PC-3 (cell line): ENCODE results near the gene IL19. TPM values are rescaled to one million over a fixed set of nuclear protein-coding genes. Genes with fewer than 3 reads are reported as not detected.
A peak's percentile ranks its signal among the peaks of the same experiment; 100 is the strongest.

ENCODE experiments used
- ATAC-seq: fragments of 200-7000 bp; cut with Tn5 transposase; 2 replicates; pipeline ENCODE4 v1.9.1; 2020; ENCODE audit warnings: mild to moderate bottlenecking, moderate library complexity
- BruUV-seq: library from RNA; stranded (reverse); fragments of 400-500 nt; replicated peaks from 2 replicates; lab custom pipeline; 2021; lab: Mats Ljungman, UMichigan
- CTCF ChIA-PET: fragments of 300-600 bp; sonication (Branson Sonifier 250); formaldehyde crosslinking; loops from one replicate; lab custom pipeline; 2022; ENCODE audit warnings: antibody characterized with exemption; lab: Charles Lee
- POLR2A ChIA-PET: fragments of 300-600 bp; sonication (Branson Sonifier 250); formaldehyde crosslinking; loops from one replicate; lab custom pipeline; 2022; ENCODE audit warnings: antibody characterized with exemption; ENCODE audit not compliant: unreplicated experiment; lab: Charles Lee
- DNase-seq: peaks from one replicate; pipeline ENCODE4 v3.0.0-alpha.2; 2015
- H2AFZ ChIP-seq: fragments of 300-600 bp; sonication (generic); 2 replicates; pipeline ENCODE4 v1.6.0; 2016; ENCODE audit warnings: antibody characterized with exemption, low read length
- H3F3A ChIP-seq: fragments of 300-600 bp; sonication (generic); one replicate; pipeline ENCODE4 v1.6.0; 2017; ENCODE audit warnings: antibody characterized with exemption, low read length, control low read depth, mild to moderate bottlenecking; ENCODE audit not compliant: unreplicated experiment
- H3K27ac ChIP-seq: fragments of 300-600 bp; sonication (generic); 2 replicates; pipeline ENCODE4 v1.5.1; 2016; ENCODE audit warnings: mild to moderate bottlenecking, low read length
- H3K27me3 ChIP-seq: fragments of 300-600 bp; sonication (generic); 2 replicates; pipeline ENCODE4 v1.6.1; 2016; ENCODE audit warnings: low read length, mixed read lengths
- H3K36me3 ChIP-seq: fragments of 300-600 bp; sonication (generic); 2 replicates; pipeline ENCODE4 v1.6.1; 2016; ENCODE audit warnings: low read depth, mixed run types, low read length, mixed read lengths
- H3K4me1 ChIP-seq: fragments of 300-600 bp; sonication (generic); 2 replicates; pipeline ENCODE4 v1.5.1; 2016; ENCODE audit warnings: low read length; ENCODE audit not compliant: insufficient read depth
- H3K4me2 ChIP-seq: fragments of 300-600 bp; sonication (generic); 2 replicates; pipeline ENCODE4 v1.6.0; 2016; ENCODE audit warnings: low read length
- H3K4me3 ChIP-seq: fragments of 300-600 bp; sonication (generic); 2 replicates; pipeline ENCODE4 v1.5.1; 2016; ENCODE audit warnings: mild to moderate bottlenecking, low read length, mixed read lengths
- H3K79me2 ChIP-seq: fragments of 300-600 bp; sonication (generic); 2 replicates; pipeline ENCODE4 v1.6.1; 2017; ENCODE audit warnings: low read length, mixed read lengths
- H3K9ac ChIP-seq: fragments of 300-600 bp; sonication (generic); 2 replicates; pipeline ENCODE4 v1.6.0; 2016; ENCODE audit warnings: mild to moderate bottlenecking, low read length
- H3K9me2 ChIP-seq: fragments of 300-600 bp; sonication (generic); replicated peaks from 2 replicates; pipeline ENCODE4 v1.6.1; 2016; ENCODE audit warnings: mixed run types, low read length, mixed read lengths
- H3K9me3 ChIP-seq: fragments of 300-600 bp; sonication (generic); 2 replicates; pipeline ENCODE4 v1.6.1; 2016; ENCODE audit warnings: low read length, mixed read lengths
- H4K20me1 ChIP-seq: fragments of 300-600 bp; sonication (generic); 2 replicates; pipeline ENCODE4 v1.6.1; 2016; ENCODE audit warnings: low read length, mixed read lengths
- CTCF ChIP-seq: fragments of 300-600 bp; sonication (generic); conservative IDR thresholded peaks from 2 replicates; pipeline ENCODE4 v1.5.1; 2017; ENCODE audit warnings: antibody characterized with exemption, low read depth, mild to moderate bottlenecking, low read length
- EZH2 ChIP-seq: fragments of 300-600 bp; sonication (generic); IDR thresholded peaks from one replicate; pipeline ENCODE4 v1.6.1; 2017; ENCODE audit warnings: antibody characterized with exemption, mild to moderate bottlenecking, low read length; ENCODE audit not compliant: unreplicated experiment
- EZH2phosphoT487 ChIP-seq: fragments of 300-600 bp; sonication (generic); IDR thresholded peaks from 2 replicates; pipeline ENCODE4 v1.6.1; 2018; ENCODE audit warnings: mild to moderate bottlenecking, antibody characterized with exemption, low read length, borderline replicate concordance
- intact Hi-C: fragments of 100-400 bp; cut with micrococcal nuclease; formaldehyde crosslinking; loops from 2 replicates; pipeline ENCODE4 v1.9.0; 2023
- total RNA-seq: library from RNA; depleted of rRNA; stranded (reverse); fragments of >200 nt; gene quantifications from 2 replicates; pipeline ENCODE4 v1.2.3, GENCODE V29; 2014

Gene IL19
- total RNA-seq, 1 experiment from 2014 or later, result not detected

GRCh38 chr1:206866062-206866461 is 95.5 kb downstream of the IL19 start:
- H3K36me3 ChIP-seq, result no peaks in the 10 kb centered on the region
- no peak overlapping the region for H3K4me2 ChIP-seq
- ATAC-seq, result no peak
- no peak overlapping the region for H3K27ac ChIP-seq
- H3K79me2 ChIP-seq, result no peaks in the 10 kb centered on the region
- H3K9me2 ChIP-seq, result no peaks in the 10 kb centered on the region
- H3F3A ChIP-seq, result no peaks in the 10 kb centered on the region
- peaks cover 8% of the 10 kb centered on the region; the same call in 1 of the 2 replicates for H3K27me3 ChIP-seq
- no peak overlapping the region for H3K9ac ChIP-seq
- no TSS peak for BruUV-seq
- no peaks in the 10 kb centered on the region for H3K4me1 ChIP-seq
- H4K20me1 ChIP-seq, result no peaks in the 10 kb centered on the region
- CTCF ChIA-PET, result interaction anchor here (0.6 kb wide), 1 partner anchor 103 kb away, joined by 5 read pairs; no protein-coding TSS in a partner anchor
- no peak overlapping the region for H2AFZ ChIP-seq
- POLR2A ChIA-PET, result no interaction called here
- H3K4me3 ChIP-seq, result no peak overlapping the region
- peak; percentile 21 for DNase-seq
- H3K9me3 ChIP-seq, result no peaks in the 10 kb centered on the region
- intact Hi-C loops, result loop anchor here (5.0 kb wide), 1 partner anchor 211 kb away; no protein-coding TSS in a partner anchor
- no peak for TF ChIP-seq EZH2
- TF ChIP-seq EZH2phosphoT487, result no peak
- TF ChIP-seq CTCF, result no peak

GRCh38 chr1:206867239-206867638 is 96.7 kb downstream of the IL19 start:
- Histone ChIP-seq H3K9me2 (no peaks in the 10 kb centered on the region), H3K9me3 (no peaks in the 10 kb centered on the region), H3K4me3 (no peak overlapping the region), H3K79me2 (no peaks in the 10 kb centered on the region), H4K20me1 (no peaks in the 10 kb centered on the region), H3K27ac (no peak overlapping the region), H2AFZ (no peak overlapping the region), H3F3A (no peaks in the 10 kb centered on the region), H3K36me3 (no peaks in the 10 kb centered on the region), H3K27me3 (peaks cover 6% of the 10 kb centered on the region; the same call in 1 of the 2 replicates), H3K4me1 (no peaks in the 10 kb centered on the region), H3K4me2 (no peak overlapping the region), H3K9ac (no peak overlapping the region)
- peak; percentile 45 for ATAC-seq
- ChIA-PET POLR2A (interaction anchor here (0.6 kb wide), 1 partner anchor 95 kb away, joined by 4 read pairs; no protein-coding TSS in a partner anchor), CTCF (no interaction called here)
- TF ChIP-seq CTCF (no peak), EZH2 (no peak), EZH2phosphoT487 (no peak)
- intact Hi-C loops, result loop anchor here (5.0 kb wide), 1 partner anchor 210 kb away; no protein-coding TSS in a partner anchor
- no TSS peak for BruUV-seq
- DNase-seq, result peak; percentile 72

GRCh38 chr1:206867716-206868115 is 97.1 kb downstream of the IL19 start:
- H3K9me3 ChIP-seq, result no peaks in the 10 kb centered on the region
- no TSS peak for BruUV-seq
- H3K4me1 ChIP-seq, result no peaks in the 10 kb centered on the region
- no peak overlapping the region for H3K9ac ChIP-seq
- H4K20me1 ChIP-seq, result no peaks in the 10 kb centered on the region
- H3K27ac ChIP-seq, result no peak overlapping the region
- no peaks in the 10 kb centered on the region for H3K79me2 ChIP-seq
- 0 out of 2 replicates have a peak, but pooled peaks cover 3% of the 10 kb centered on the region for H3K27me3 ChIP-seq
- CTCF ChIA-PET, result no interaction called here
- no peaks in the 10 kb centered on the region for H3K36me3 ChIP-seq
- ATAC-seq (no peak; the same call in 1 of the 2 replicates), DNase-seq (no peak)
- H2AFZ ChIP-seq, result no peak overlapping the region
- H3F3A ChIP-seq, result no peaks in the 10 kb centered on the region
- no peak overlapping the region for H3K4me3 ChIP-seq
- POLR2A ChIA-PET, result no interaction called here
- no peak overlapping the region for H3K4me2 ChIP-seq
- no peak for TF ChIP-seq EZH2phosphoT487
- no peak for TF ChIP-seq EZH2
- no peak for TF ChIP-seq CTCF
- intact Hi-C loops, result loop anchor here (5.0 kb wide), 1 partner anchor 210 kb away; no protein-coding TSS in a partner anchor
- no peaks in the 10 kb centered on the region for H3K9me2 ChIP-seq
